Psoas muscle (tissue), 8 donors: Measurements from ENCODE around the gene SUPT5H. TPM values are rescaled to one million over a fixed set of nuclear protein-coding genes. Genes with fewer than 3 reads are reported as not detected.

ENCODE experiments used
- ATAC-seq, 4 donors: fragments of 200-7000 bp; cut with Tn5 transposase; one replicate each; pipeline ENCODE4 v1.9.1; 2020; ENCODE audit warnings: moderate library complexity in 3 of 4, mild to moderate bottlenecking in 2 of 4
- DNase-seq, 2 donors: peaks; one replicate each; pipeline ENCODE4 v3.0.0-alpha.2; 2020
- H3K27ac ChIP-seq: fragments of 200-600 bp; one replicate; pipeline ENCODE4 v1.8.0; 2022
- H3K27me3 ChIP-seq, 3 donors: fragments of 200-600 bp in 1 of 3; one replicate each; pipeline versions ENCODE4 v1.6.1 to v1.8.0; 2013 to 2022; ENCODE audit warnings: low read length in 2 of 3, mild to moderate bottlenecking in 2 of 3, moderate library complexity in 1 of 3; ENCODE audit not compliant: insufficient read depth in 3 of 3
- H3K36me3 ChIP-seq, 2 donors: fragments of 200-600 bp in 1 of 2; one replicate each; pipeline versions ENCODE4 v1.6.1 to v1.8.0; 2013 to 2022; ENCODE audit warnings: low read depth in 1 of 2, mild to moderate bottlenecking in 1 of 2, moderate library complexity in 1 of 2; ENCODE audit not compliant: insufficient read depth in 1 of 2
- H3K4me1 ChIP-seq: fragments of 200-600 bp; one replicate; pipeline ENCODE4 v1.8.0; 2022
- H3K4me3 ChIP-seq: fragments of 200-600 bp; one replicate; pipeline ENCODE4 v1.8.0; 2022; ENCODE audit warnings: mild to moderate bottlenecking
- H3K9me3 ChIP-seq: fragments of 200-600 bp; one replicate; pipeline ENCODE4 v1.8.0; 2022
- CTCF ChIP-seq: fragments of 200-600 bp; IDR thresholded peaks from one replicate; pipeline ENCODE4 v1.8.0; 2022; ENCODE audit warnings: antibody characterized with exemption
- WGBS, 3 donors: extraction: QIAGEN DNeasy Blood & Tissue Kit; methylation state at CpG; one replicate each; pipeline versions ENCODE4 v1.1.6 to v1.1.7; 2013; 5-methylcytosine and 5-hydroxymethylcytosine counted together
- intact Hi-C, 2 donors: fragments of 100-400 bp; cut with DNase I; formaldehyde crosslinking; loops; one replicate each; pipeline versions ENCODE4 v1.11.0 to v1.14.2; 2022
- polyA plus RNA-seq, 3 donors: library from polyadenylated mRNA; stranded (reverse); fragments of 200-250 nt; gene quantifications; one replicate each; pipeline ENCODE4 v1.2.3, GENCODE V29; 2013
- total RNA-seq, 4 donors: library from RNA; stranded (reverse); fragmentation: NEBNext Ultra II Directional in 2 of 4; extraction: Animal tissue kit (Norgen Biotek cat#: 25700) in 2 of 4; gene quantifications; one replicate each; pipeline versions ENCODE4 v1.2.1 to v1.2.4, GENCODE V29; 2021 to 2023
- donor health status: healthy with polysubstance abuse.
- donor health status: DM: no; HTN: no; CAD: no; lungs with moderate emphysema.
- donor health status: Bipolar disorder and iron deficiency.
- donor health status: healthy.
- donor health status: DM: yes; HTN: yes; CAD: no.
- donor health status: DM: no; HTN: no; CAD: no.
- donor health status: DM: no; HTN: no; CAD: no.
- donor health status: DM: yes; HTN: yes; CAD: no.

SUPT5H gene
- total and polyA plus RNA-seq, 7 donors = 60.7 to 97.1 (median 82.7) TPM

DNA sequence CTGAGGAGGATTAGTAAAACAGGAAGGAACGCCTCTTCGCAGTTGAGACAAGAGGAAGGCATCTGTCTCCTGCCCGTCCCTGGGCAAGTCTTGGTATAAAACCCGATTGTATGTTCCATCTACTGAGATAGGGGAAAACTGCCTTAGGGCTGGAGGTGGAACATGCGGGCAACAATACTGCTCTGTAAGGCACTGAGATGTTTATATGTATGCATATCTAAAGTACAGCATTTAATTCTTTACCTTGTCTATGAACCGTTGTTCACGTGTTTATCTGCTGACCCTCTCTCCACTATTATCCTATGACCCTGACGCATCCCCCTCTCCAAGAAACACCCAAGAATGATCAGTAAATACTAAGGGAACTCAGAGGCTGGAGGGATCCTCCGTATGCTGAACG, 34.5 kb downstream of the SUPT5H start:
- H3K4me1 ChIP-seq = peaks cover 10% of the 10 kb centered on the region
- no peak for TF ChIP-seq CTCF
- H3K4me3 ChIP-seq = peak overlapping the region; percentile 97
- H3K9me3 ChIP-seq = no peaks in the 10 kb centered on the region
- DNase-seq = no peak
- no peaks in the 10 kb centered on the region for H3K27me3 ChIP-seq
- peaks cover 0 to 48% of the 10 kb centered on the region in 2 donors for H3K36me3 ChIP-seq
- 52 to 65% (median 53%) methylated on average over 10 of the region's 10 CpGs for WGBS, 3 donors
- no peak for ATAC-seq
- H3K27ac ChIP-seq = peak overlapping the region; percentile 95
- intact Hi-C loops = no loop called here

DNA sequence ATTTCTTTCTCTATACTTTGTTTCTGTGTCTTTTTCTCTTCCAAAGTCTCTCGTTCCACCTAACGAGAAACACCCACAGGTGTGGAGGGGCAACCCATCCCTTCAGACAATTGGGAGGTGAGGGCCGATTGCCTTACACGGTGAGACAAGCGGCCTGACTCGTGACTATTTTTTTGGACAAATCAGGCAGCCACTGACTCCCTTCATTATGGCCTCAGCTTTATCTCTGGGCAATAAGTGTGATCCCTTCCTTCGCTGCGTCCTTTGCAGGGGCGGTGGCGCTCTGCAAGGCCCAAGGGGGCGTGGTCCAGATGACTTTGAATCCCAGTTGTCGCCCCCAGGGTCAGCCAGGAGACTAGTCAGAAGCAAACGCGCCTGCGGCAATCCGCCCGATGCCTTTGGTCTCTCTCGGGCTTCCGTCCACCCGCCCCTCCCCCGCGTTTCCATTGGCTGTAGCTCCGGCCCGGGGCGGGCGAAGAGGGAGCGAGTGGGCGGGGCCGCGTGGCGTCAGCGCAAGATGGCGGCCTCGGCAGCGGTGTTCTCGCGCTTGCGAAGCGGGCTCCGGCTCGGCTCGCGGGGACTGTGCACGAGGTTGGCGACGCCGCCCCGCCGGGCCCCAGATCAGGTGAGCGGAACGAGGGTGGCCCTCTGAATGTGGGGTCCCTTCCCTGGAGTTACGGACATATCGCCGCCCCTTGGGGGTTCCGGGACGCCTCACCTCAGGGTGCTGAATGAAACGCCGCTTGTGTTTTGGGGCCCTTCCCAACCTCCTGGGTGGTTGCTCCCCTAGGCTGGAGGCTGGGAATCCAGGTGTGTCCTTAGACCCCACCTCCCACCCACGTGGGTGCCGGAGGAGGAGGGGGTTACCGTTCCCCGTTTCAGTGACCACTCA, 35.2 kb downstream of the SUPT5H start, which contains the start of gene TIMM50:
TSS of gene TIMM50 (plus strand) at position 502 of the 892 bp plus-strand sequence. CDS start at position 518, 16 bp downstream.
- intact Hi-C loops = no loop called here
- 0 to 1% (median 1%) methylated on average over 58 to 62 of the region's 62 CpGs for WGBS, 3 donors
- Histone ChIP-seq H3K9me3 (no peaks in the 10 kb centered on the region), H3K27ac (peak within 1 kb of the TSS; percentile 95), H3K4me1 (peaks cover 10% of the 10 kb centered on the region), H3K27me3 (no peaks in the 10 kb centered on the region), H3K36me3 (peaks cover 0 to 48% of the 10 kb centered on the region in 2 donors), H3K4me3 (peak within 1 kb of the TSS; percentile 97)
- peak; percentile 99 for DNase-seq
- ATAC-seq = peak; percentile 98 to 99 (median 98)
- TF ChIP-seq CTCF = no peak

GRCh38 chr19:39481229-39481545, 35.8 kb downstream of the SUPT5H start:
- H3K4me3 ChIP-seq = peak overlapping the region; percentile 97
- WGBS, 3 donors = 1% methylated on average over 12 of the region's 12 CpGs
- peak overlapping the region; percentile 95 for H3K27ac ChIP-seq
- DNase-seq (no peak), ATAC-seq (no peak)
- TF ChIP-seq CTCF = no peak
- no peaks in the 10 kb centered on the region for H3K27me3 ChIP-seq
- intact Hi-C loops = no loop called here
- peaks cover 10% of the 10 kb centered on the region for H3K4me1 ChIP-seq
- peaks cover 0 to 48% of the 10 kb centered on the region in 2 donors for H3K36me3 ChIP-seq
- no peaks in the 10 kb centered on the region for H3K9me3 ChIP-seq

- no peak for TF ChIP-seq CTCF
- peak overlapping the region; percentile 97 for H3K4me3 ChIP-seq
- no peak for DNase-seq
- WGBS, 3 donors = 61 to 62% (median 61%) methylated on average over 11 of the region's 11 CpGs
- no peak for ATAC-seq
- no peak overlapping the region for H3K27ac ChIP-seq
- no peaks in the 10 kb centered on the region for H3K27me3 ChIP-seq
- peaks cover 10% of the 10 kb centered on the region for H3K4me1 ChIP-seq
- intact Hi-C loops = no loop called here
- no peaks in the 10 kb centered on the region for H3K9me3 ChIP-seq
- peaks cover 0 to 49% of the 10 kb centered on the region in 2 donors for H3K36me3 ChIP-seq
Measured at GRCh38 chr19:39481676-39482075, 36.3 kb downstream of the SUPT5H start.
